SK-N-MC (cell line): Measurements from ENCODE around the gene PITX2.

ENCODE experiments used
- EZH2 ChIP-seq: fragments of 200-600 bp; sonication (generic); IDR thresholded peaks from one replicate; pipeline ENCODE4 v1.6.1; 2017; ENCODE audit warnings: antibody characterized with exemption
- POLR2AphosphoS5 ChIP-seq: IDR thresholded peaks from 2 replicates; pipeline ENCODE4 v1.6.1; 2012; ENCODE audit warnings: mild to moderate bottlenecking, low read depth, low read length, borderline replicate concordance

- TF ChIP-seq POLR2AphosphoS5 (no peak), EZH2 (no peak)
These were observed 2.1 kb upstream of the PITX2 start for GRCh38 chr4:110624904-110625494.
